GM10248 (cell line): ENCODE data around the gene MPDU1.

Experiments used
- CTCF ChIA-PET: fragments of 300-600 bp; sonication (Branson Sonifier 250); formaldehyde crosslinking; extraction: SDS; loops from one replicate; lab custom pipeline; 2021; ENCODE audit warnings: antibody characterized with exemption; lab: Yijun Ruan, JAX
- POLR2A ChIA-PET: fragments of 350-650 bp; sonication (Branson Sonifier 250); formaldehyde crosslinking; extraction: SDS; loops from one replicate; lab custom pipeline; 2020; ENCODE audit warnings: antibody characterized with exemption; lab: Yijun Ruan, JAX
- DNase-seq: peaks from one replicate; pipeline ENCODE4 v3.0.0; 2012; ENCODE audit errors: extremely low spot score
- CTCF ChIP-seq: IDR thresholded peaks from 2 replicates; pipeline ENCODE4 v1.5.1; 2012; ENCODE audit warnings: mild to moderate bottlenecking, low read depth; ENCODE audit errors: extremely low read depth, missing control alignments, control extremely low read depth

The MPDU1 gene

GRCh38 chr17:7574176-7574953, 9.3 kb upstream of the MPDU1 start:
- DNase-seq = no peak
- TF ChIP-seq CTCF = no peak
- ChIA-PET POLR2A (interaction anchor here (0.6 to 4.3 kb wide), 5 partner anchors 10 to 136 kb away, joined by 3 to 32 read pairs (median 6); partner anchors contain the start of genes MPDU1, TP53 and WRAP53), CTCF (interaction anchor here (1.2 to 1.8 kb wide), 3 partner anchors 13 to 40 kb away, joined by 7 read pairs; partner anchors contain the start of genes FXR2 and SOX15)

- no peak for TF ChIP-seq CTCF
- ChIA-PET POLR2A (interaction anchor here (0.6 to 4.3 kb wide), 7 partner anchors 9 to 596 kb away, joined by 3 to 32 read pairs (median 4); partner anchors contain the start of gene MPDU1), CTCF (interaction anchor here (1.7 to 1.8 kb wide), 2 partner anchors 14 to 39 kb away, joined by 7 read pairs; partner anchors contain the start of genes FXR2 and SOX15)
- DNase-seq = no peak
Observed at GRCh38 chr17:7575481-7575883, 8.2 kb upstream of the MPDU1 start.

DNA sequence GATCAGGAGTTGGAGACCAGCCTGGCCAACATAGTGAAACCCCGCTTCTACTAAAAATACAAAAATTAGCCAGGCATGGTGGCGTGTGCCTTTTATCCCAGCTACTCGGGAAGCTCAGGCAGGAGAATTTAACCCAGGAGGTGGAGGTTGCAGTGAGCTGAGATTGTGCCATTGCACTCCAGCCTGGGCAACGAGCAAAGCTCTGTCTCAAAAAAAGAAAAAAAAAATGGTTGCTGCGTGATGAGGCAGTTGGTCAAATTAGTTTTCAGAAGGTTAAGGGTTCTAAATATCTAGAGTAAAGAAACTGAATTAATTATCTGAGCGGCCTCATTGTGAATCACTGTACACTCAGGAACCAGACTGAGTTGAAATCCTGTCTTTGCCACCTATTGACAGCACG, 7.7 kb upstream of the MPDU1 start:
- no peak for DNase-seq
- no peak for TF ChIP-seq CTCF
- POLR2A ChIA-PET = interaction anchor here (0.6 to 4.3 kb wide), 7 partner anchors 8 to 596 kb away, joined by 3 to 32 read pairs (median 4); partner anchors contain the start of gene MPDU1
- CTCF ChIA-PET = interaction anchor here (1.7 kb wide), 1 partner anchor 39 kb away, joined by 7 read pairs; the partner anchor contains the start of gene FXR2

DNA sequence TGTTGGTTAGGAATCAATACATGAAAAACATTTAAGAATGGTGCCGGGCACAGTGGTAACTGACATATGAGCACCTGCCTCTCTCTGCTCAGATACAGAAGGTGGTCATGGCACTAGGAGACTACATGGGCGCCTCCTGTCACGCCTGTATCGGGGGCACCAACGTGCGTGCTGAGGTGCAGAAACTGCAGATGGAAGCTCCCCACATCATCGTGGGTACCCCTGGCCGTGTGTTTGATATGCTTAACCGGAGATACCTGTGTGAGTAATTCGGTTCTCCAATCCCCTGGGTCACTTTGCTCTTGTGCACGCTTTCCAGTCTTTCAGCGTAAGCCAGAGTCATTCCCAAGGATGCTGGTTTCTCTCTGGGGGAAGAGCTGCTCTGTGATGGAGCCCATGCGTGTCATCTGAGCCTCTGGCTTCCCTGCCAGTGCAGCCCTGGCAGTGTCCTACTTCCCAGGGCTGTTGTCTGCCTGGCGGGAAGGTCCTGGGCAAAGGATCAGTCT, 7.2 kb upstream of the MPDU1 start:
- TF ChIP-seq CTCF = no peak
- no peak for DNase-seq
- CTCF ChIA-PET = interaction anchor here (0.9 kb wide), 1 partner anchor 111 kb away, joined by 3 read pairs; the partner anchor contains the start of gene TP53
- POLR2A ChIA-PET = interaction anchor here (0.9 to 4.3 kb wide), 3 partner anchors 8 to 130 kb away, joined by 4 to 32 read pairs (median 5); partner anchors contain the start of gene MPDU1

DNA sequence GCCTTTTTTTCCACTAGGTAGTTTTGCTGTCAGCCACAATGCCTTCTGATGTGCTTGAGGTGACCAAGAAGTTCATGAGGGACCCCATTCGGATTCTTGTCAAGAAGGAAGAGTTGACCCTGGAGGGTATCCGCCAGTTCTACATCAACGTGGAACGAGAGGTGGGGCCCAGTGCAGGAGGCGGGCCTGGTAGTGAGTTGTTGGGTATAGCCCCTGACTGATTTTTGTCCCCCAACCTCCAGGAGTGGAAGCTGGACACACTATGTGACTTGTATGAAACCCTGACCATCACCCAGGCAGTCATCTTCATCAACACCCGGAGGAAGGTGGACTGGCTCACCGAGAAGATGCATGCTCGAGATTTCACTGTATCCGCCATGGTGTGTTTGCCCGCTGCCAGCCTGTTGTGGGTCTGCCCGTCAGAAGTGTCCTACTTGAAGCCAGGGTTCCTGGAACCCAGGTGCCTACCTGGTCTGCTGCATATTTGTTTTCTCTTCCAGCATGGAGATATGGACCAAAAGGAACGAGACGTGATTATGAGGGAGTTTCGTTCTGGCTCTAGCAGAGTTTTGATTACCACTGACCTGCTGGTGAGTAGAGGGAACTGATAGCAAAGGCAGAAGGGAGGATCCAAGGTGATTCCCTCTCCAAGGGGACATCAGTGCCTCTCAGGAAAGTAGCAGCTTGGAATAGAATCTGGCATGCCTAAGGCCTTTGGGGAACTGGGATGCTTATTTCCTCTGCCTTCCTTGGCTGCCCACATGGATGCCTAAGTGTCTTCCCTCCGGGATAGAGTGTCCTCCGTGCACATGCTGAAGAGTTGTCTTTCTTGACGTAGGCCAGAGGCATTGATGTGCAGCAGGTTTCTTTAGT, 6.1 kb upstream of the MPDU1 start:
- no peak for DNase-seq
- CTCF ChIA-PET = interaction anchor here (0.9 to 4.0 kb wide), 3 partner anchors 12 to 224 kb away, joined by 3 to 17 read pairs (median 3); partner anchors contain the start of genes SOX15 and TP53
- TF ChIP-seq CTCF = no peak
- POLR2A ChIA-PET = interaction anchor here (0.7 kb wide), 1 partner anchor 215 kb away, joined by 3 read pairs; no protein-coding TSS in a partner anchor
